ENCODE results near the gene DPP6. TPM values are rescaled to one million over a fixed set of nuclear protein-coding genes. Genes with fewer than 3 reads are reported as not detected.
"Not testable (repeated sequence)": the region's sequence is repeated elsewhere in the genome, so short reads cannot be mapped to it uniquely, and the experiment has no call there.

DPP6 gene
- total RNA-seq, 3 donors from 2014 or later (not counting 1 experiment from before 2014, with no cell fraction given) = not detected

- intact Hi-C loops (cut with micrococcal nuclease); H3K9me3 Mint-ChIP-seq; H3K4me1 ChIP-seq (ENCODE audit: control insufficient read depth, insufficient read depth, low read length); DNase-seq; H3K36me3 ChIP-seq (ENCODE audit: control insufficient read depth, insufficient read depth, low read length); H3K4me1 Mint-ChIP-seq; H3K27me3 Mint-ChIP-seq (ENCODE audit: low read depth in 2 of 2); H3K27me3 ChIP-seq (ENCODE audit: control insufficient read depth, insufficient read depth, low read length); H3K36me3 Mint-ChIP-seq; H3K4me3 Mint-ChIP-seq; H3K27ac Mint-ChIP-seq; H3K27ac ChIP-seq (ENCODE audit: low read length); H3K9me3 ChIP-seq (ENCODE audit: control insufficient read depth, insufficient read depth, low read length); H3K4me3 ChIP-seq (ENCODE audit: low read length); ATAC-seq: not testable (repeated sequence)
- 69% methylated on average over 10 of the region's 11 CpGs for WGBS (ENCODE audit: insufficient coverage)
These were observed 21.6 kb upstream of the DPP6 start for GRCh38 chr7:154030476-154031080.

DNA sequence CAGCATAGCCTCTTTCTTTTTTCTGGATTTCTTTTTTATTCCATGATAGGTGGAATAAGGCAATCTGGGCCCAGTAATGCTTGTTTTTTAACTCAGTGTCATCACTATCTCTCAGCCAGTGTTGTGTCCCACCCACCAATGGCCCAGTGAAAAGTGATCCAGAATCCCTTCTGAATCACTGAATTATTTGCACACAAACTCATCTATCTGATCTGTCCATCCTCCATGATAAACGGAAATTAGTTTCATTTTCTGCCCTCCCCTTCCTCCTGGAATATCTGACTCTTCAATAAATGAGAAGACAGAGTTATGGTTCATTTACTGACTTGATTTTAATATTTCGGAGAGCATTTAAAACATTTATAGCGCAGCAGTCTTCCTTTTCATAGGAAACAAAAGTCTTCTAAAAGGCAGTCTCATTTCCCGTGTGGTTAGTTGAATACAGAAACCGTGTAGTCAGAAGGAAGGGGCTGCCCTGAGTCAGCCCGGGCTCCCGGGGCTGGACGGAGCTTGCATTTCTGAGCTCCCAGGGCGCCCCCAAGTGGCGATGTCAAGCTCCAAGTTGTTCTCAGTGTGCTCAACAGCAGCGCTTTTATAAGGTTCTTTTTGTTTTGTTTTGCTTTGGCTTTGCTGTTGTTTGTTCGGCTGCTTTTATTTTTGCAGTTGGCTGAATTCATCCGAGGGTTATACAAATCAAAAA, 12.6 kb upstream of the DPP6 start:
- H3K27me3 ChIP-seq (ENCODE audit: control insufficient read depth, insufficient read depth, low read length); H3K9me3 Mint-ChIP-seq; H3K9me3 ChIP-seq (ENCODE audit: control insufficient read depth, insufficient read depth, low read length); H3K27ac ChIP-seq (ENCODE audit: low read length); H3K4me1 Mint-ChIP-seq; DNase-seq; H3K4me1 ChIP-seq (ENCODE audit: control insufficient read depth, insufficient read depth, low read length); H3K4me3 Mint-ChIP-seq; H3K27me3 Mint-ChIP-seq (ENCODE audit: low read depth in 2 of 2); intact Hi-C loops (cut with micrococcal nuclease); H3K36me3 Mint-ChIP-seq; H3K4me3 ChIP-seq (ENCODE audit: low read length); H3K27ac Mint-ChIP-seq; H3K36me3 ChIP-seq (ENCODE audit: control insufficient read depth, insufficient read depth, low read length): not testable (repeated sequence)
- WGBS (ENCODE audit: insufficient coverage) = 5% methylated on average over 4 of the region's 13 CpGs
- ATAC-seq = peak; percentile 64 to 90 (median 77)

- H3K4me1 Mint-ChIP-seq; DNase-seq; H3K27ac Mint-ChIP-seq; ATAC-seq; H3K36me3 ChIP-seq (ENCODE audit: control insufficient read depth, insufficient read depth, low read length); H3K27me3 ChIP-seq (ENCODE audit: control insufficient read depth, insufficient read depth, low read length); H3K27ac ChIP-seq (ENCODE audit: low read length); H3K4me1 ChIP-seq (ENCODE audit: control insufficient read depth, insufficient read depth, low read length); intact Hi-C loops (cut with micrococcal nuclease); H3K4me3 Mint-ChIP-seq; H3K9me3 ChIP-seq (ENCODE audit: control insufficient read depth, insufficient read depth, low read length); H3K36me3 Mint-ChIP-seq; H3K4me3 ChIP-seq (ENCODE audit: low read length); H3K9me3 Mint-ChIP-seq; H3K27me3 Mint-ChIP-seq (ENCODE audit: low read depth in 2 of 2): not testable (repeated sequence)
- no CpG with 5 or more reads among the region's 5 CpGs for WGBS (ENCODE audit: insufficient coverage)
These were observed 1.8 kb upstream of the DPP6 start for GRCh38 chr7:154050394-154050793.

DNA sequence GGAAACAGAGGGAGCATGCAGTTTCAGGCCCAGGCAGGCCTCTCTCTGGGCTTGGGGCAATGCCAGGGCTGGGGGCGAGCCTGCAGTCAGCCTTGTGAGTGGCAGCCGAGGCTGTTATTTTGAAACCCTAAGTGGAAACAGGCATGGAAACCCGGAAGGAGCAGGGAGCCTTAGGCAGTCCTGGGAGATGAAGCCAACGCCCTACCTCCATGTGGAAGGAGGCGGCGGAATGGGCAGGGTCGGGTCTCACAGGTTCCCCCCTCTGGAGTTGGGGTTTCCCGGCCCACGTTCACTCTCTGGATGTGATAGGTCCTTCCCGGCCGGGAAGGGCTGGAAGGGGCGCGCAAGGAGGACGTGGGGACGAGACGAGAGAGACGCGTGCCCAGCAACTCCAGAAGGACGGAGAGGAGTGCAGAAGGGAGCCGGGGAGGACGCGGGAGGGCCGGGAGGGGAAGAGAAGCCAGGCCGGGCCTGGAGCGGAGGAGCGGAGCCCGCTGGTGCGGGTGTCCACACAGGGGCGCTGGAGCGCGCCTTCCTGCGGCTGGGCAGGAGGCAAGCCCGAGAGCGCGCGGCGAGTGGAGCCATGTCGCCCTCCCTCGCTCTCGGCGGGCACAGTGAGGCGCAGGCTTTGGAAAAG, 1.1 kb upstream of the DPP6 start:
- H3K9me3 ChIP-seq (ENCODE audit: control insufficient read depth, insufficient read depth, low read length); H3K9me3 Mint-ChIP-seq; intact Hi-C loops (cut with micrococcal nuclease); H3K36me3 Mint-ChIP-seq; H3K27ac ChIP-seq (ENCODE audit: low read length); H3K27me3 Mint-ChIP-seq (ENCODE audit: low read depth in 2 of 2); H3K27ac Mint-ChIP-seq; H3K36me3 ChIP-seq (ENCODE audit: control insufficient read depth, insufficient read depth, low read length); H3K4me1 ChIP-seq (ENCODE audit: control insufficient read depth, insufficient read depth, low read length); H3K27me3 ChIP-seq (ENCODE audit: control insufficient read depth, insufficient read depth, low read length); H3K4me3 Mint-ChIP-seq; DNase-seq; H3K4me1 Mint-ChIP-seq; H3K4me3 ChIP-seq (ENCODE audit: low read length): not testable (repeated sequence)
- WGBS (ENCODE audit: insufficient coverage) = 18% methylated on average over 19 of the region's 42 CpGs
- ATAC-seq = peak in 1 of 3 donors; percentile 69

DNA sequence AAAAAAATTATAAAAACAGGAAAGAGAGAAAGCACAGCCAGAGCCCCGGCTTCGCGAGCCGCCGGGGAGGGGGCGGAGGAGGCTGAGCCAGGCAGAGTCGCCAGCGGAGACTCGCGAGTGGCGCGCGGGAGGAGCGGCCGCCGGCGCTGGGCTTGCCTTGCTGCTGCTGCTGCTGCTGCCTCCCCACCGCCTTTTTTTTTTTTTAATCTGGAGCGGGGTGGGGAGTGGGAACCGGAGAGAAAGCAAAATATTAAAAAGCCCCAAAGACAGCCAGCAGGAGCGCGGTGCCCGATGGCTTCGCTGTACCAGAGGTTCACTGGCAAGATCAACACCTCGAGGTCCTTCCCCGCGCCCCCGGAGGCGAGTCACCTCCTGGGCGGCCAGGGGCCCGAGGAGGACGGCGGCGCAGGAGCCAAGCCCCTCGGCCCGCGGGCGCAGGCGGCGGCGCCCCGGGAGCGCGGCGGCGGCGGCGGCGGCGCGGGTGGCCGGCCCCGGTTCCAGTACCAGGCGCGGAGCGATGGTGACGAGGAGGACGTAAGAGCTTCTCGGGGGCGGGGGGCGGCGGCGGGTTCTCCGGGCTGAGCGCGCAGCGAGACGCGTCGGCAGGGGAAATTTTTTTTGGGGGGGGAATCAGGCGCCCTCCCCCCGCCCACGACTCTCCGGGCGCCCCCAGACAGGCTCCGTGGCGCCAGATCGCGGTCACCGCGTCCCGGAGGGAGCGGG, 493 bp downstream of the DPP6 start:
- H3K27me3 Mint-ChIP-seq (ENCODE audit: low read depth in 2 of 2); H3K27me3 ChIP-seq (ENCODE audit: control insufficient read depth, insufficient read depth, low read length); H3K4me1 Mint-ChIP-seq; H3K9me3 ChIP-seq (ENCODE audit: control insufficient read depth, insufficient read depth, low read length); H3K4me3 ChIP-seq (ENCODE audit: low read length); H3K27ac Mint-ChIP-seq; H3K36me3 ChIP-seq (ENCODE audit: control insufficient read depth, insufficient read depth, low read length); H3K4me1 ChIP-seq (ENCODE audit: control insufficient read depth, insufficient read depth, low read length); H3K9me3 Mint-ChIP-seq; ATAC-seq; H3K4me3 Mint-ChIP-seq; DNase-seq; intact Hi-C loops (cut with micrococcal nuclease); H3K36me3 Mint-ChIP-seq; H3K27ac ChIP-seq (ENCODE audit: low read length): not testable (repeated sequence)
- WGBS (ENCODE audit: insufficient coverage) = 7% methylated on average over 70 of the region's 83 CpGs

- DNase-seq; H3K9me3 Mint-ChIP-seq; H3K9me3 ChIP-seq (ENCODE audit: control insufficient read depth, insufficient read depth, low read length); H3K27ac ChIP-seq (ENCODE audit: low read length); H3K4me1 Mint-ChIP-seq; intact Hi-C loops (cut with micrococcal nuclease); ATAC-seq; H3K4me3 Mint-ChIP-seq; H3K27ac Mint-ChIP-seq; H3K27me3 Mint-ChIP-seq (ENCODE audit: low read depth in 2 of 2); H3K36me3 Mint-ChIP-seq; H3K36me3 ChIP-seq (ENCODE audit: control insufficient read depth, insufficient read depth, low read length); H3K4me3 ChIP-seq (ENCODE audit: low read length); H3K27me3 ChIP-seq (ENCODE audit: control insufficient read depth, insufficient read depth, low read length); H3K4me1 ChIP-seq (ENCODE audit: control insufficient read depth, insufficient read depth, low read length): not testable (repeated sequence)
- WGBS (ENCODE audit: insufficient coverage) = 44% methylated on average over 8 of the region's 16 CpGs
These were observed 1.5 kb downstream of the DPP6 start for GRCh38 chr7:154053466-154054312.

- not testable (repeated sequence) for H3K36me3 Mint-ChIP-seq, H3K27ac Mint-ChIP-seq
These were observed 2.5 kb downstream of the DPP6 start for GRCh38 chr7:154054664-154055063.

More at GRCh38 chr7:154054664-154055063, 2.5 kb downstream of the DPP6 start:
- H3K4me1 ChIP-seq (ENCODE audit: control insufficient read depth, insufficient read depth, low read length); H3K9me3 Mint-ChIP-seq; H3K27ac ChIP-seq (ENCODE audit: low read length); intact Hi-C loops (cut with micrococcal nuclease); H3K4me3 ChIP-seq (ENCODE audit: low read length); H3K27me3 Mint-ChIP-seq (ENCODE audit: low read depth in 2 of 2); H3K4me1 Mint-ChIP-seq; DNase-seq; H3K27me3 ChIP-seq (ENCODE audit: control insufficient read depth, insufficient read depth, low read length); ATAC-seq; H3K36me3 ChIP-seq (ENCODE audit: control insufficient read depth, insufficient read depth, low read length); H3K4me3 Mint-ChIP-seq; H3K9me3 ChIP-seq (ENCODE audit: control insufficient read depth, insufficient read depth, low read length): not testable (repeated sequence)
- WGBS (ENCODE audit: insufficient coverage) = no CpG with 5 or more reads among the region's 2 CpGs

Data from natural killer cell (primary cell).